Activated T-helper 1 cell treated with Interleukin-2 at 50 U/mL for 16 hours (primary cell): ENCODE results near the gene RPS29.

Source experiments
- DNase-seq: peaks from one replicate; pipeline ENCODE4 v3.0.0-alpha.2; 2020; ENCODE audit warnings: low read depth

Gene RPS29

GRCh38 chr14:49550286-49551184, 35.6 kb downstream of the RPS29 start:
- DNase-seq = no peak

GRCh38 chr14:49549881-49550280, 36.3 kb downstream of the RPS29 start:
- DNase-seq = no peak

GRCh38 chr14:49549446-49549845, 36.7 kb downstream of the RPS29 start:
- no peak for DNase-seq

GRCh38 chr14:49546766-49547165, 39.4 kb downstream of the RPS29 start:
- DNase-seq = no peak

GRCh38 chr14:49545716-49546115, 40.5 kb downstream of the RPS29 start:
- no peak for DNase-seq

GRCh38 chr14:49545071-49545470, 41.1 kb downstream of the RPS29 start:
- no peak for DNase-seq

- no peak for DNase-seq
Measured at GRCh38 chr14:49541049-49541448, 45.1 kb downstream of the RPS29 start.

- no peak for DNase-seq
Measured at GRCh38 chr14:49538852-49539251, 47.3 kb downstream of the RPS29 start.
